ENCODE results near the gene COG4.

DNA sequence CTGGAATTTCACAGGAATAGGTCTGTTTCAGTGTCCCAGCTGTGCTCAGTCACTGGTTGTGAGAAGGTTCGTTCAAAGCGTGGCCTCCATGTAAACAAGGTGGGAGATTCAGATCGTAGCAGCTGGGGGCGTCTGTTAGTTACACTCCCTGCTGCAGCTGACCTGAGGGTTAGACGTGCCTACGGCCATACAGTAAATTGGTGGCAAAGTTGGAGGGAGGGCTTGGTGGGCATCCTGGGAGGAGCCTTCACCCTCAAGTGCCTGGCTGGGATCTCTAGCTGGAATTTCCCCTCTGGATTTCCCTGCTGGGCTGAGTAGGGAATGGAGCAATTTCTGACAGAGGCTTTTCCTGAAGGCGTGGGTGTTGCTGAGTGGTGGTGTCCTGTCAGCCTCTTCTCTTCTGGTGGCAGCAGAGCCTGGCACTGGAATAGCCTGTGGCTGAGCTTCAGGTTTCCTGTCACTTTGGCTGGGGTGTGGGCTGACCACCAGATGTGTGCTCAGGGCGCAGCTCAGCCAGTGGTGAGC is 62.6 kb downstream of the COG4 start:
- TF ChIP-seq, protein P1, sequence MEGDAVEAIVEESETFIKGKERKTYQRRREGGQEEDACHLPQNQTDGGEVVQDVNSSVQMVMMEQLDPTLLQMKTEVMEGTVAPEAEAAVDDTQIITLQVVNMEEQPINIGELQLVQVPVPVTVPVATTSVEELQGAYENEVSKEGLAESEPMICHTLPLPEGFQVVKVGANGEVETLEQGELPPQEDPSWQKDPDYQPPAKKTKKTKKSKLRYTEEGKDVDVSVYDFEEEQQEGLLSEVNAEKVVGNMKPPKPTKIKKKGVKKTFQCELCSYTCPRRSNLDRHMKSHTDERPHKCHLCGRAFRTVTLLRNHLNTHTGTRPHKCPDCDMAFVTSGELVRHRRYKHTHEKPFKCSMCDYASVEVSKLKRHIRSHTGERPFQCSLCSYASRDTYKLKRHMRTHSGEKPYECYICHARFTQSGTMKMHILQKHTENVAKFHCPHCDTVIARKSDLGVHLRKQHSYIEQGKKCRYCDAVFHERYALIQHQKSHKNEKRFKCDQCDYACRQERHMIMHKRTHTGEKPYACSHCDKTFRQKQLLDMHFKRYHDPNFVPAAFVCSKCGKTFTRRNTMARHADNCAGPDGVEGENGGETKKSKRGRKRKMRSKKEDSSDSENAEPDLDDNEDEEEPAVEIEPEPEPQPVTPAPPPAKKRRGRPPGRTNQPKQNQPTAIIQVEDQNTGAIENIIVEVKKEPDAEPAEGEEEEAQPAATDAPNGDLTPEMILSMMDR (conservative IDR thresholded peaks at IDR 0.05 in 1 of 2, IDR thresholded peaks at IDR 0.05 in 1 of 2; ENCODE audit: extremely low read depth in 1 of 2, insufficient read depth in 1 of 2, low read depth in 1 of 2, low read length in 2 of 2) = no peak
- no peak for TF ChIP-seq EZH2 (IDR thresholded peaks at IDR 0.05; ENCODE audit: borderline replicate concordance, low read length)
